Measurements from ENCODE around the gene GLIPR1L2. TPM values are rescaled to one million over a fixed set of nuclear protein-coding genes. Genes with fewer than 3 reads are reported as not detected.

Gene GLIPR1L2
- total RNA-seq, 2 donors from 2014 or later, result 0.41 to 1.8 TPM

- ATAC-seq (ENCODE audit: insufficient number of reproducible peaks, low FRiP score, low read depth) (no peak), DNase-seq (ENCODE audit: low spot score) (no peak)
- H3K27ac ChIP-seq, result no peak overlapping the region
- H3K36me3 ChIP-seq, result no peaks in the 10 kb centered on the region
- no peak overlapping the region for H3K4me3 ChIP-seq
- peaks cover 0 to 3% of the 10 kb centered on the region in 2 donors for H3K4me1 ChIP-seq (ENCODE audit: control insufficient read depth in 1 of 2, low read depth in 2 of 2)
- TF ChIP-seq, protein P1, sequence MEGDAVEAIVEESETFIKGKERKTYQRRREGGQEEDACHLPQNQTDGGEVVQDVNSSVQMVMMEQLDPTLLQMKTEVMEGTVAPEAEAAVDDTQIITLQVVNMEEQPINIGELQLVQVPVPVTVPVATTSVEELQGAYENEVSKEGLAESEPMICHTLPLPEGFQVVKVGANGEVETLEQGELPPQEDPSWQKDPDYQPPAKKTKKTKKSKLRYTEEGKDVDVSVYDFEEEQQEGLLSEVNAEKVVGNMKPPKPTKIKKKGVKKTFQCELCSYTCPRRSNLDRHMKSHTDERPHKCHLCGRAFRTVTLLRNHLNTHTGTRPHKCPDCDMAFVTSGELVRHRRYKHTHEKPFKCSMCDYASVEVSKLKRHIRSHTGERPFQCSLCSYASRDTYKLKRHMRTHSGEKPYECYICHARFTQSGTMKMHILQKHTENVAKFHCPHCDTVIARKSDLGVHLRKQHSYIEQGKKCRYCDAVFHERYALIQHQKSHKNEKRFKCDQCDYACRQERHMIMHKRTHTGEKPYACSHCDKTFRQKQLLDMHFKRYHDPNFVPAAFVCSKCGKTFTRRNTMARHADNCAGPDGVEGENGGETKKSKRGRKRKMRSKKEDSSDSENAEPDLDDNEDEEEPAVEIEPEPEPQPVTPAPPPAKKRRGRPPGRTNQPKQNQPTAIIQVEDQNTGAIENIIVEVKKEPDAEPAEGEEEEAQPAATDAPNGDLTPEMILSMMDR (IDR thresholded peaks at IDR 0.05), result no peak
- peaks cover 17% of the 10 kb centered on the region for H3K9me3 ChIP-seq
- no peaks in the 10 kb centered on the region for H3K27me3 ChIP-seq (replicated peaks; ENCODE audit: insufficient read depth)
Measured at GRCh38 chr12:75354011-75354410, 36.9 kb upstream of the GLIPR1L2 start.

GRCh38 chr12:75360920-75361319 is 30.0 kb upstream of the GLIPR1L2 start:
- ATAC-seq (ENCODE audit: insufficient number of reproducible peaks, low FRiP score, low read depth), result no peak
- Histone ChIP-seq H3K27me3 (replicated peaks; ENCODE audit: insufficient read depth) (no peaks in the 10 kb centered on the region), H3K36me3 (no peaks in the 10 kb centered on the region), H3K4me3 (no peak overlapping the region), H3K4me1 (ENCODE audit: control insufficient read depth in 1 of 2, low read depth in 2 of 2) (peaks cover 3 to 6% of the 10 kb centered on the region in 2 donors), H3K27ac (no peak overlapping the region), H3K9me3 (no peaks in the 10 kb centered on the region)
- TF ChIP-seq, protein P1 (IDR thresholded peaks at IDR 0.05), result no peak
- DNase-seq (ENCODE audit: low spot score), result no peak

DNA sequence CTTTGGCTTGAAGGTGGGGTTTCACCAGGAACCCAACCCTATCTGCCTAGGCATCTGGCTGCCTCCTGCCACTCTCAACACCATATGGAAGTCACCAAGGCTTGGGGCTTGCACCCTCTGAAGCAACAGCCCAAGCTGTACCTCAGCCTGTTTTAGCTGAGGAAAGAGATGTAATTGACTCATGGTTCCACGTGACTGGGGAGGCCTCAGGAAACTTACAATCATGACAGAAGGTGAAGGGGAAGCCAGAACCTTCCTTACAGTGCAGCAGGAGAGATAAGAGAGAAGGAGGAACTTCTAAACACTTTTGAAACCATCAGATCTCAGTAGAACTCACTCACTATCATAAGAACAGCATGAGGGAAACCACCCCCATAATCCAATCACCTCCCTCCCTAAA is 29.5 kb upstream of the GLIPR1L2 start:
- Histone ChIP-seq H3K9me3 (no peaks in the 10 kb centered on the region), H3K4me1 (ENCODE audit: control insufficient read depth in 1 of 2, low read depth in 2 of 2) (peaks cover 4 to 10% of the 10 kb centered on the region in 2 donors), H3K36me3 (no peaks in the 10 kb centered on the region), H3K27ac (no peak overlapping the region), H3K4me3 (no peak overlapping the region), H3K27me3 (replicated peaks; ENCODE audit: insufficient read depth) (no peaks in the 10 kb centered on the region)
- no peak for DNase-seq (ENCODE audit: low spot score)
- no peak for ATAC-seq (ENCODE audit: insufficient number of reproducible peaks, low FRiP score, low read depth)
- TF ChIP-seq, protein P1 (IDR thresholded peaks at IDR 0.05), result no peak

DNA sequence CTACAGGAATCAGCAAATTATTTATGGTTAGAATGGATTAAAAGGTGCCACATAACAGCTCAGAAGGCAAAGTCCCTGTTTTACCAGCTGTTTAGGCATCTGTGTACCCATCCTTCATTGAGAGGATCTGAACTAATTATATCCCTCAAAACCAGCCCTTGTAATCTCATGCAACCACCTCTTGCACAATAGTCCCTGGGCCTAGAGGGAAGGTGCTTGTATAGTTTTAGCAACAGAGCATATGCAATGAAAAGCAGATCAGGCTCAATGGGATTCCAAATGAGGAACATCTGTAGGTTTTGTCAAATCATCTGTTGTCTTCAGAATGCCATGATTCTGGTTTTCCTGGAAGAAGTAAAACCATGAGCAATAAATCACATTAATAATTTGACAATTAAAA is 26.0 kb upstream of the GLIPR1L2 start:
- H3K4me3 ChIP-seq, result no peak overlapping the region
- H3K27ac ChIP-seq, result no peak overlapping the region
- TF ChIP-seq, protein P1 (IDR thresholded peaks at IDR 0.05), result no peak
- H3K36me3 ChIP-seq, result no peaks in the 10 kb centered on the region
- H3K9me3 ChIP-seq, result no peaks in the 10 kb centered on the region
- DNase-seq (ENCODE audit: low spot score), result no peak
- no peak for ATAC-seq (ENCODE audit: insufficient number of reproducible peaks, low FRiP score, low read depth)
- H3K27me3 ChIP-seq (replicated peaks; ENCODE audit: insufficient read depth), result no peaks in the 10 kb centered on the region
- H3K4me1 ChIP-seq (ENCODE audit: control insufficient read depth in 1 of 2, low read depth in 2 of 2), result peaks cover 4 to 14% of the 10 kb centered on the region in 2 donors

DNA sequence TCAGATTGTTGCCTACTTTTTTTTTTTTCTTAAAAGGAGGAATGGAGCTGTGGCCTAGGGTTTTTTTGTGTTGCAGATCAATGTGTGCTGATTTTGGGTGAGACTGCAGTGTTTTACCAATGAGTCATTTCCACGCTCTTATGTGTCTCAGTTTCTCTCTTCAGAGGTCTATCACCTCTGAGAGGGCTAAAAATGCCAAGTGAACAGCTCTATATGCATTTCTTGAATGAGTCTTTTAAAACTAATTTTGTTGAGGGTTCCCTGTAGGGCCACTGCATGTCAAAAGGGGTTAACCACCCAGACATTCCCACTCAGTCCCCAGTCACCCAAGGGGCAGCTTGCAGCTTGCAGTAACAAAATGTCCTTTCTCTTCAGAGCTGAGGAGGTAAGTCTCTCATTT is 24.3 kb upstream of the GLIPR1L2 start:
- ATAC-seq (ENCODE audit: insufficient number of reproducible peaks, low FRiP score, low read depth) (no peak), DNase-seq (ENCODE audit: low spot score) (no peak)
- H3K4me3 ChIP-seq, result no peak overlapping the region
- H3K27ac ChIP-seq, result peak overlapping the region in 1 of 2 donors; percentile 11
- H3K27me3 ChIP-seq (replicated peaks; ENCODE audit: insufficient read depth), result no peaks in the 10 kb centered on the region
- H3K9me3 ChIP-seq, result no peaks in the 10 kb centered on the region
- TF ChIP-seq, protein P1 (IDR thresholded peaks at IDR 0.05), result no peak
- no peaks in the 10 kb centered on the region for H3K36me3 ChIP-seq
- peaks cover 4 to 14% of the 10 kb centered on the region in 2 donors for H3K4me1 ChIP-seq (ENCODE audit: control insufficient read depth in 1 of 2, low read depth in 2 of 2)

Data from thoracic aorta (tissue), 2 donors.